ENCODE results near the gene ARHGAP25.

Gene ARHGAP25

DNA sequence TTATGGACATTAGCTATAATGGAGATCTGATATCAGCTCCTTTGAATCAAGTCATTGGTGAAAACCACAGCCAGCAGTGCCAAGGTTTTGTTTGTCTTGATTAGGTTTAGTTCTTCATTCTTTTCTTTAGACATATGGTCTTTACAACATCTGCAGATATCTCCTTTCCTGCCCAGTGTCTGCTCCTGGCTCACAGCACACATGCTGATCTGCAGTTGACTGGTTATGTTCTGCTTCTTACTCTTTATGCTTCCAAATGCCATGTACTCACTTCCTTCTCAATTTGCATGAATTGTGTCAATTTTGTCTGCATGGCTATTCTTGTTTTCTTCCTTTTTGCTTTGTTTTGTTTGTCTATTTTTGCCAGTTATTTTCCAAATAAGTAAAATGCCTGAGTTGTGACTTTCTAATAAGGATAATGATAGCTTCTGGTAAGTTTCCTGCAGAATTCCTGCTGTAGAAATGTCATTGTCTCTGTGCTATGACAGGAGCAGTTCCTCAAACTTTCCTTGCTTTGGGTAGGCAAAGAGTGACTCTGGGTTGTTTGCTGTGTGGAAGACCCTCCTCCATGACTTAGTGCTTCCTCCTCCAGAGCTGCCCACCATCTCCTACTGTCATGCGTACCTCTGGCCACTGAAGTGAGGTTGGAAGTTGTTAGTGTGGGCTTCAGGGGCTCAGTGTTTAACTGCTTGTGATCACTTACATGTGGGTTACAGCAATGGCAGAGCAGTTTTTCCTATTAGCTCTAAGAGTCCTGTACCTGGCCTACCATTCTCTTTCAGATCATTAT, 8.2 kb downstream of the ARHGAP25 start:
- no peak for DNase-seq (ENCODE audit: low read depth in 2 of 2)

DNA sequence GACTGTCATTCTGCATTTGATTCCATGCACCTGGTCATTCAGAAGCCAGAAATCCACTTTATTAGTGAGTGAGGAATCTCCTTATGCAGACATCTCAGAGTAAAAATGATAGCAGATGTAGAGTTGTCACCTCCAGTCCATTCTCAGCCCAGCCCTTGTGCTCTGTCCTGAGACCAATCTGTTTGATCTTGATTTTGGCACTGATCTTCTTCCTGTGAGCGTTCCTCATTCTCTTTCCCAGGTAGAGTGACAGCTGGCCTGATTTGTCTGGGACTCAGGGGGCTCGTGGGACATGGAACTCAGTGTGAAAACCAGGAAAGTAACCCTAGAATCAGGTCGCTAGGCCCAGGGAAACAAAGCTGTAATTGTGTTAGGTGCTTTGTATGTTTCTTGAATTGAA, 8.9 kb downstream of the ARHGAP25 start:
- DNase-seq (ENCODE audit: low read depth in 2 of 2) = no peak

DNA sequence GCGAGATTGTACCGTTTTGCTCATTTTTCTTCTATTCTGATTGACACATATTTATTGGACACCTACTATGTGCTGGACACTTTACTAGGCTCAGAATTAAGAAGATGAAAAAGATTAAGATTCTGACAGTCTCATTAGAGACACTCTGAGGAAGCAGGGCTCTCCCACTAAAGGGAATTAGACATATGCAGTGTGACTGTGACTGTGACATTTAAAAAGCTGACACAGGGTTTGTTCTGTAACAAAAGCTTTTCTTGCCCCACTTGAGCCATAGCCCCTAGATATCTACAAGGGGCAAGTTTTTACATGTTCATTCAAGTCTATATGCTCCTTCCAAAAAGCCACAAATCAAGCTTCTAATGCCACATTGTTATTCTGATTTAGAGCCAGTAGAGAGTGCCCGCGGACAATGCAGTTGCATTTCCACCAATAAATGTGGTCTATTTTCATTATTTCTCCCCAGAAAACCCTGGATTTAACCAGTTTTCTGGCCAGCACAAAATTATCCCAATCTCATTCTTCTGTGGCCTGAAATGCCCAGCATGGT, 9.8 kb downstream of the ARHGAP25 start:
- DNase-seq (ENCODE audit: low read depth in 2 of 2) = no peak

DNA sequence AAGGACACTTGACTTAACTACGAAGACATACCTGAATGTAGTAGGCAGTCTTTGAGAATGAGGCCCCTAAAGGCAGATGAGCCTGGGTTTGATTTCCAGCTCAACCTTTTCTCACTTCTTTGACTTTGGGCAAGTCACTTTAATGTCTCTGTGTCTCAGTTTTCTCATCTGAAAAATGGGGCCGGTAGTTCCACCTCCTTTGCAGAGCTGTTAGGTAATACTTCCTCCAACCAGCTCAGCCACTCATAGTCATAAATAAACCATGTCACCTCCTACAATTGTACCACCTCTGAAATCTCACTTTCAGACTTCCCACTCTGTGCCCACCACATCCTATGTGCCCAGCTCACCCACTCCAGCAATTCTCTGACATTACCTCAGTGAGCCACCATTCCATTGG, 10.4 kb downstream of the ARHGAP25 start:
- DNase-seq (ENCODE audit: low read depth in 2 of 2) = no peak

DNA sequence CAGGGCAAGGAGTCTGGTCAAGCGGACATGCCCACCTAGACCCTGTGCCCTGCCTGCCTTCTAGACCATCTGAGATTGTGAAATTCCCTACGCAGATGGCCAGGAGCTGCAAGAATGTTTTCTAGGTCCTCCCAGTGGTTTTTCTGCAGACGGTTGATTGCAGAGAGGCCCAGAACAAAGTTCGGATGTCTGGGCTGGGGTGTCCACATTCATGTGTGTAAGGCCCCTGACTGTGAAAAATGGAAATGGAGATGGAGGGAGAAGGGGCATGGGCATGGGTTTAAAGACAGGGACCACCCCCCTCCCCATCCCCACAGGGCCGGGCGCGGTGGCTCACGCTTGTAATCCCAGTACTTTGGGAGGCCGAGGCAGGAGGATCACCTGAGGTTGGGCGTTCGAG, 11.8 kb downstream of the ARHGAP25 start:
- no peak for DNase-seq (ENCODE audit: low read depth in 2 of 2)

DNA sequence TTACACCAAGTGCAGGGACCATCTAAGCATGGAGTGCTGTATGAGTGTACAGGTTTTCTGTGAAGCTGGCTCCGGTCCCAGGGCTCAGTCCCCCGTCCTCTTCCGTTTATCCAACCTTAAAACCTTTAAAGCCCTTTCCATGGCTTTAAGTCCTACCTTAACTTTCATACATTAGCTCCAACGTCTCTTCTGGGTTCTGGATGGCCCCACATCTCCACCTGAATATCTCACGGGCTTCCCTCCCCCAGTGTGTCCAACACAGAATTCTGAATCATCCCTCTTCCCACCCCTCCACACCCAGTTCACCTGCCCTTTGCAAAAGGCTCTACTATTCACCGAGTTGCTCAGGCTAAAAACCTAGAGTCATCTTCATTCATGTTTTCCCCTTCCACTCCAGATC, 12.8 kb downstream of the ARHGAP25 start:
- DNase-seq (ENCODE audit: low read depth in 2 of 2) = no peak

DNA sequence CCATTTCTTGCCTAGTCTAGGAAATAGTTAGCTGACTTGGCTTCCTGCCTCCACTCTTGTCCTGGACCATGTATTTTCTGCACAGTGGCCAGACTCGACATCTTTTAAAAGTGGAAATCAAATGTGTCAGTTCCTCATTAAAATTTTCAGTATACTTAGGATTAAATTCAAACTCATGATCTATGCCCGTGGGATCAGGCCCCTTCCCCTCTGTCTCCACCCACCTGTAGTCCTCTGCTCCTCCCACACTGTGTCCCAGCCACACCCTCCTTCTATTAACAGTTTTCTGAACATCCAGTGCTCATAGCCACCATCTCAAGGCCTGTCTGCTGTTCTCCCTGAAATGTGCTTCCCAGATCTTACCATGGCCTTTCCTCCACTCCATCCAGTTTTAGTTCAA, 13.3 kb downstream of the ARHGAP25 start:
- no peak for DNase-seq (ENCODE audit: low read depth in 2 of 2)

DNA sequence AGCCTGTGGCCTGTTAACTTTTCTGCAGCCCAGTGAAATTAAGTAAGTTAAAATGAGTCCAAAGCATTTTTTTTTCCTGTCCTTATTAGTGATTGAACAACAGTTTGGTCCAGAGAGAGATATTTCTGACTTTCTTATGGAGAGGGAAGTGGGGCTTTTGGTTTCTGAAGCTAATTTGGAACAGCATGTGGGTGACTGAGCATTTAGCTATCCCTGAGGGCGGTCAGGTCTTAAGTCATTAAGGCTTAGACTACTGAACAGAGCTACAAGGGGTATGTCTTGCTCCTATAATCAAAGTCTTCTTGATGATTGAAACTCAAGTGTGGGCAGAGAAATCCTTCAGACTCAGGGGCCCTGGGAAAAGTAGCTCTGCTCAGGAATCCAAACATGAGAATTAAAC, 14.0 kb downstream of the ARHGAP25 start:
- no peak for DNase-seq (ENCODE audit: low read depth in 2 of 2)

DNA sequence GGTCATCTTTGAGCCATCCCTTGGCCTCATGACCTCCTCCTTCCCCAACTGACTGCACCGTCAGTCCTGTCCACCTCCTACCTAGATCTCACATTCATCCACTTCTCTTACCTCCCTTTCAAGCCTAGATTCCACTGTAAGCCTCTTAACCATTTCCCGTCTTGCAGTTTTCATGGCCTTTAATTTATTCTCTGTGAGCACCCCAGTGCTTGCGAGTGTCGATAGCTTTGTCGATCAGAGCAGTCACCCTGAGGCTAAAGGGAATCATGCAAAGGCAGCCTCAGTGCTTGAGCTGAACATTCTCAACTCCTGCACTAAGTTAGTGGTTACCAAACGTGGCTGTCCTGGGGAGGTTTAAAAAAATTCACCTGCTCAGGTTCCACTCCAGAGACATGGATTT, 14.7 kb downstream of the ARHGAP25 start:
- DNase-seq (ENCODE audit: low read depth in 2 of 2) = no peak

DNA sequence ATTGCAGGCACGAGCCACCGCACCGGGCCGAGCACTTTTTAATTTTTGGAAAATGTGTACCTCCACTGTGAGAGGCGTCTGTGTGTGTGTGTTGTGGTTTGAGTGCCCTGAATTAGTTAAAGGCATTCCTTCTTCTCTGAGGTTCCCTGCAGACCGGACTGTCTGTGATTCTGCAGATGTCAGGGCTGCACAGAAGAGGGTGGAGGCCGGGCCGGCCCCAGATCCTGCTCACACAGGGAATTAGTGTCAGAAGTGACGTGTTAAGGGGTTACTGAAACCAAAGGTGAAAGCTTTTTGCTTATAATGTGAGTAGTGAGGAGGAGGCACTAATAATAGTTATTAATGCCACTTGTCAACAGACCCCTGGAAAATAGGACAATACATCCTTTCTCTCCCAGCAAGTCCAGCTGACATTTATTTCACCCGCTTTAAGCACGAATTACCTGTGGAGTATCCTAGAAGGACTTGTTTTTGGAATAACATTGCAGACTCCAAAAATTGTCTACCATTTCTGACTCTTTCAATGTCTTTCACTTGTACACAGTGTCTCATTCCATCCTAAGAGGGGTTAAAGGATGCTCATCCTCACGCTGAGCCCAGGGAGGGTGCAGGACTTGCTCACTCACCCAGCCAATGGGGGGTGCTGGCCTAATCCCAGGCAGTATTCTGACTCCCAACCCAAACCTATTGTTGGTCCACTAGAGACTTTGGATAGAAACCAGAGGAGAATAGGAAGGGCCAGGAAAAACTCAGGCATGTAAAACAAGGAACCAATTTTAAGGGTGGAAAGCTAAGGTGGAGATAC, 16.2 kb downstream of the ARHGAP25 start:
- DNase-seq (ENCODE audit: low read depth in 2 of 2) = no peak

DNA sequence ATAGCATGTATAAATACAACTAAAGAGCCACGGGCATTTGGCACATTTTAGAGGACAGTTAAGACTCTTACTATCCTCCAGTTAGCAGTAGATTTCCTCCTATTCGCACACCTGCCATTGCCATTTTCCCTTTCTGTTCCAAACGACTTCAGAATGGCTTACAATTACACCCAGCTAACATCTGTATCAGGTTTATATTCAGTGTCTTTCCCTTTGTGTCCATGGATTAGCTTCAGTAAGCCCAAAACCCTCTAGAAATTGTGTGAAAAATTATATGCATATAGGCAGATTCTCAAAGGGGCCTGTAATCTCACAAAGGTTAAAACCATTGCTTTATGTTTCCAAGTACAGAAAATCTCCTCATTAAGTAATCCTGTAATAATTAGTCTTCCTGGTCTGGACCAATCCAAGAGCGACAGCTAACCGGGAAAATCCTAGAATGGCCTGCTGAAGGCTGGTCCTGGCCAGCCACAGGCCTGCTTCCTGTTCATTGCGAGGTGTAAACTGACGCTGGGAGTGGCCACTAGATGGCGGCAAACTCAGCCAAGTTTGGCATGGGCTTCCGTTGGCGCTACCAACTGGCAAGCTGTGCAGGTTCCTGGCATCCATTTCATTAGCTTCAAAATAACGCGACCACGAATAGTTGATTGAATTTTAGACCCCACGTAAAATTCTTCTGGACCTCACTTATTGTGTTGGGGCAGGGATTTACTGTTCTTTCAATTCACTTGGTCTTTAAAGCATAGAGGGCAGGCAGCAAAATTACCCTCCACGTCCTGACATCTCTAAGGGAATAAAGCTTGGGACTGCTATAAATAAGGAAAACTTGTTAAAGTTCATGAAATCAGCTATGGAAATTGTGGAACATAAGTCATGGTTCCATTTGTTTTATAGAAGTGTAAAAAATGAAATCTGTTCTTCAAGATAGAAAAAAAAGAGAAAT, 17.1 kb downstream of the ARHGAP25 start:
- peak; percentile 33 to 46 for DNase-seq (ENCODE audit: low read depth in 2 of 2)

DNA sequence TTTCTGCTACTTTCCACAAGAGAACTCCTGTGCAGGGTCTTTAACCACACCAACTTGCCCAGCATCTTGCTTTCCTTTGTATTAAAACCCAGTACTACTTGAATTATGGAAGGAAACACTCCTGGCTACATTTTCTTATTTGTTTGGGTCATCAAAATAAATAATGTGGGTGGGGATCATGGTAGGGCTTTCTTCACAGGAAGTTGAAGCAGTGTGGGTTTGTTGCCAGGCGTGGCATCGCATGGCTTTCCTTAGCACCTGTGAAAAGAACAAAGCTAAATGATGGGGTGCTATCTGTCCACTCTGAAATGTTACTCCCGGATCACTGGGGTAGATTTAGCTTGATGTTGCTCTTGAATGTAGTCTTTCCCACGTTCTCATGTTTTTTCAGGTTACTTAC, 18.7 kb downstream of the ARHGAP25 start:
- no peak for DNase-seq (ENCODE audit: low read depth in 2 of 2)

DNA sequence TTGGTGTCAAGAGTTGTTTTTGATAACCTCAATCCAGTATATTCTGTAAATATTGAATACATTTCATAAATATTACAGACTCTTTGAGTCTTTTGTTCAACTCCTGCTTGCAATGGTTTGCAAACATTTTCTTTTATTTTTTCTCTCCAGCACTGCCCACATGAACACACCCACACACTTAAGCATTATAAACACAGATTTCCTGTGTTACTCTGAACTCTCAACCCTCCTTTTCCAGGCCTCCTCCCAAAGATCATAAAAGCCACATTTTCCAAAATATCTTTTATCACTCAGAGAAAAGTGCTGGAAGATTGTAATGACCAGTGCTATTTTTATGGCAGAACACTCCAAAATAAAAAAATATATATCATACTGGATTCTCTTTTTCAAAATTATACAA, 20.5 kb downstream of the ARHGAP25 start:
- no peak for DNase-seq (ENCODE audit: low read depth in 2 of 2)

DNA sequence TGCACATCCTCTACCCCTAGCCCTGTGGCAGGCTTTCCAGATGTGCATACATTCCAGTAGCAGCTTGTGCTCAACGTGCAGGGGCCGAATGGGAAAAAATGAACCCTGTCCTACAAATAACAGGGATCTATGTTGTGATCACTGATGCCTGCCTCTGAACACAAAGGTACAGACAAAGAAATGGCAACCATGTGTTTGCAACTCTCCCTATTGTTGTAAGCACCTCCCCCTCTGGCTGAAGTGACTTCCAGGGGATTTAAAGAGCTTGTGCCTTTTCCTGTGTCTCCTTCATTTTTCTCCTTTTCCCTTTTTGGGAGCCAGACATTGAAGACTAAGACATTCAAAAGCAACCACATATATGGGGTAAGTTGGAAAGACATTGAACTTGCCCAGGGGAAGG, 21.6 kb downstream of the ARHGAP25 start:
- DNase-seq (ENCODE audit: low read depth in 2 of 2) = no peak

DNA sequence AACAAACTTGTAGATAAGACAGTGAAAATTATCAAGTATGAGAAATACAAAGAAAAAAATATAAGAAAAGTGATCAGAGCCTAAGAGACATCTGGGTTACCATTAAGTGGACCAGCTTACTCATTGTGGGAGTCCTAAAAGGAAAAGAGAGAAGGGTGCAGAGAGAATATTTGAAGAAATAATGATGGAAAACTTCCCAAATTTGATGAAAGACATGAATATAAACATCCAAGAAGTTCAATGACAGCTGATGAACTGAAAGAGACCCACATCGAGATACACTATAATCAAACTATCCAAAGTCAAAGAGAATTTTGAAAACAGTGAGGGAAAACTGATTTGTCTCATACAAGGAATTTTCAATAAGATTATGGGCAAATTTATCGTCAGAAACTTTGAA, 22.5 kb downstream of the ARHGAP25 start:
- no peak for DNase-seq (ENCODE audit: low read depth in 2 of 2)

DNA sequence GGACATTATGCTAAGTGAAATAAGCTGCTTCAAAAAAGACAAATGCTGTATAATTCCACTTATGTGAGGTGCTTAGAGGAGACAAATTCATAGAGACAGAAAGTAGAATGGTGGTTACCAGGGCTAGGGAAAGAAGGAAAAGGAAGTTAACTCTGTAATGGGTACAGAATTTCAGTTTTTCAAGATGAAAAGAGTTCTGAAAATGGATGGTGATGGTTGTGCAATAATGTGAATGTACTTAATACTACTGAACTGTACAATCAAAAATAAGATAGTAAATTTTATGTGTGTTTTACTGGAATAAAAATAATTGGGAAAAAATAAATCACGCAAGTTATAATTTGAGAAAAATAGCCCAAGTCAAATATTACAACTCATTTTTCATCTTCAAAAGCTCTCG, 27.5 kb downstream of the ARHGAP25 start:
- no peak for DNase-seq (ENCODE audit: low read depth in 2 of 2)

DNA sequence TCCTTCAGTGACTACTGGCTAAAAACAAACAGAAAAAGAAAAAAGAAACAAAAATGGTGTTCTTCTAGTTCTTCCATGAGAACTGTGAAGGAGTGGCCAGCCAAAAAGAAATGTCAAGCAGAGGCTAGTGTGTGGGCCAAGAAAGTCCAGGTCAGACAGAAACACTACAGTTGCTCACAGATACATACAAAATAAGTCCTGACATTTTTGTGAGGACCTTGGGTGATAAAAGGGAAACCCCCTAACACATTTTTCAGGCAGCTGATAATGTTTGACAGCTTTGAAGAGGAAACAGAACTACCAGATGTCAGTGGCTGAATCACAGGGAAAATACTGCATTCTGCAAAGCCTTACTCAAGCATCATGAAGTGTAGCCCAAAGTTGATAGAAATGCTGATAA, 28.1 kb downstream of the ARHGAP25 start:
- DNase-seq (ENCODE audit: low read depth in 2 of 2) = no peak

DNA sequence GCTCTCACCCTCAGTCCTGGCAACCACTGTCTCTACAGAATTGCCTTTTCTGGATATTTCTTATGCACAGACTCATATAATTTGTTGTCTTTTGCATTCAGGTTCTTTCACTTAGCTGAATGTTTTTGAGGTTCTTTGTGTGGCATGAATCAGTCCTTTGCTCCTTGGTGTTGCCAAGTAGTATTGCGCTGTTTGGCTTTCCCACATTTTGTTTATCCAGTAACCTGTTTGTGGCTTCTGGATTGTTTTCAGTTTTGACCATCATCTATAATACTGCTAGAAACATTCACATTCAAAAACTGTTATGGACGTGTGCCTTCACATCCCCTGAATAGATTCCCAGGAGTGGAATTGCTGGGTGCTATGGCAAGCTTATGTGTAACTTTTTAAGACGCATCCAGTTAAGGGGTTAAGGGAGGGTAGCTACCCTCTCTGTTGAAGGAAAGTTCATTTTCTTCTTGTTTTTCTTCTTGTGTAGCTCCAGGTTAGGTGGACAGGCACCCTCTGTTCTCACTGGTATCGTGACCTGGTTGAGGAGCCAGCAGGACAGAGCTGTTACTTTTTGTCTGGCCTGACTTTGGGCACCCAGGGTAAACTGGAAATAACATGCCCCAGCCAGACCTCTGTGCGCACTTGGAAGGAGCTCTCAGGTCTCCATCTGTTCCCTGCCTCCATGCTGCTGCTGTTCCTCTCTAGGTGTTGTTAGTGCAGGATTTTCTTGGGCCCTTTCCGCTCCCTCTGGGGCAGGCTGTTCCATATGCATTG, 29.6 kb downstream of the ARHGAP25 start:
- DNase-seq (ENCODE audit: low read depth in 2 of 2) = no peak

DNA sequence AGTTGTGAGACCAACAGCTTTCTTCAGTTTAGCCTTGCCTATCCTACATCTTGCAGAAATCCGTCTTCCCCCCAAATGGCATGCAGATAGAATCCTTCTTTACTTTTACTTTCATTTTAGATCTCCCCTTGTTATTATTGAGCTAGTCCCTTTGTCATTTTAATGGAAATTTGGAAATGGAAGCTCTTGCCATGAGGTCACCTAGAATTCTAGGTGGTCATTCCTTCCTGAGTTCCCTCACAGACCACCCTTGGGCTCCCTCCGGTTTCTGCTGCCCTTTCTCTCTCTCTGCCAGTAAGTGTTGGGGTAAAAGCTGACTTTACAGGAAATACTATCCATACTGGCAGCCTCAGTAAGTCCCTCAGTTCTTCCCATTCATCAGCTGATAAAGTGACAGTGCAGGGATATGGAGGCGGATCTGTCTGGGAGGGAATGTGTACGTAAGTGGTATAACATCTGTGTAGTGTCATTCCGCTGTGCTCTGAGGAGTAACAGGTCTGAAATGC, 30.2 kb downstream of the ARHGAP25 start:
- no peak for DNase-seq (ENCODE audit: low read depth in 2 of 2)

DNA sequence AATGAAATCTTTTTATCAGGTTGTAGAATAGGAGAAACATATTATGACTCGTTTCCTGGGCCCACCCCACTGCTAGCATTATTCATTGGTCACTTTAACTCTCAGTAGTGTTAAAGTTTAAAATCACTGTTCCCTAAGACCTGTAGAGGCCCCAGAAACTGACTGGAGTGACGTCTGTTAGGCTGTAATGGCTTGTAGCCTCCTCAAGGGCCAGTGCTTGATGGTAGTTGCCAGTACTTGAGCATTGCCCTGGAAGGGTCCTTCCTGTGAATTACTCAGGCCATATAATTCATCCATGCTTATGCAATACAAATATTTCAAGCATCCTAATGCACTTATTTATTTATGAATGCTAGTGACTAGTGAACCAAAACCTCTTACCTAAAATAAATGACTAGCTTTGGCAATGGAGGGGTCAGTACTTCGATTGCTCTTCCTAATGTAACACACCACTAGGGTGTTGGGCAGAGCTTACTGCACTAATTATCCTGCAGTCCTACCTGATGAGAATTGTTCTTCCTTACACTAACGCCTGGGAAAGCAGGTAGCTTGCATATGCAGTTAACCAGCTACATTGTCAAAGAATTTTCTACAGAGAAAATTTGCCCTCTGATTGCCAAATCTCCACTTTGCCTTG, 31.2 kb downstream of the ARHGAP25 start:
- DNase-seq (ENCODE audit: low read depth in 2 of 2) = no peak
